OCI-LY1 (cell line): ENCODE results near the gene RBM34.
"Not testable (repeated sequence)": the region's sequence is repeated elsewhere in the genome, so short reads cannot be mapped to it uniquely, and the experiment has no call there.

Experiments
- H2AFZ ChIP-seq: fragments of 200-600 bp; sonication (generic), shearing (Covaris generic); 2 replicates; pipeline ENCODE4 v1.6.0; 2014; ENCODE audit warnings: antibody characterized with exemption, mild to moderate bottlenecking, low read length
- H3F3A ChIP-seq: fragments of 200-600 bp; sonication (generic), shearing (Covaris generic); 2 replicates; pipeline ENCODE4 v1.6.0; 2014; ENCODE audit warnings: mild to moderate bottlenecking, antibody characterized with exemption, low read length, moderate library complexity; ENCODE audit not compliant: insufficient read depth
- H3K27ac ChIP-seq: fragments of 200-600 bp; sonication (generic); 2 replicates; pipeline ENCODE4 v1.5.1; 2014; ENCODE audit warnings: low read length, mixed run types, mild to moderate bottlenecking, low read depth; ENCODE audit not compliant: poor library complexity, severe bottlenecking
- H3K27me3 ChIP-seq: fragments of 200-600 bp; sonication (generic); 2 replicates; pipeline ENCODE4 v1.6.0; 2014; ENCODE audit warnings: antibody characterized with exemption, mild to moderate bottlenecking, low read length, moderate library complexity; ENCODE audit not compliant: insufficient read depth
- H3K36me3 ChIP-seq: fragments of 200-600 bp; sonication (generic); 2 replicates; pipeline ENCODE4 v1.6.1; 2014; ENCODE audit warnings: mild to moderate bottlenecking, antibody characterized with exemption, low read length, moderate library complexity, mixed read lengths; ENCODE audit not compliant: insufficient read depth
- H3K4me1 ChIP-seq: fragments of 200-600 bp; sonication (generic); 2 replicates; pipeline ENCODE4 v1.5.1; 2014; ENCODE audit warnings: mild to moderate bottlenecking, low read length, moderate library complexity; ENCODE audit not compliant: insufficient read depth, severe bottlenecking
- H3K4me2 ChIP-seq: fragments of 200-600 bp; sonication (generic), shearing (Covaris generic); 2 replicates; pipeline ENCODE4 v1.6.1; 2014; ENCODE audit warnings: low read length
- H3K4me3 ChIP-seq: fragments of 200-600 bp; sonication (generic); 2 replicates; pipeline ENCODE4 v1.5.1; 2014; ENCODE audit warnings: low read length, low read depth, mild to moderate bottlenecking, mixed read lengths; ENCODE audit not compliant: poor library complexity, severe bottlenecking
- H3K79me2 ChIP-seq: fragments of 200-600 bp; shearing (Covaris generic); 2 replicates; pipeline ENCODE4 v1.6.1; 2016; ENCODE audit warnings: mixed run types, low read length, mixed read lengths; ENCODE audit not compliant: insufficient read depth
- H3K9ac ChIP-seq: fragments of 200-600 bp; sonication (generic), shearing (Covaris generic); 2 replicates; pipeline ENCODE4 v1.6.1; 2014; ENCODE audit warnings: mild to moderate bottlenecking, low read length, mixed read lengths
- H3K9me2 ChIP-seq: fragments of 200-600 bp; sonication (generic), shearing (Covaris generic); 2 replicates; pipeline ENCODE4 v1.6.1; 2014; ENCODE audit warnings: low read depth, mild to moderate bottlenecking, low read length, mixed read lengths
- H3K9me3 ChIP-seq: fragments of 200-600 bp; shearing (Covaris generic); 2 replicates; pipeline ENCODE4 v1.6.1; 2014; ENCODE audit warnings: low read length, mixed read lengths
- H4K20me1 ChIP-seq: fragments of 200-600 bp; sonication (generic), shearing (Covaris generic); 2 replicates; pipeline ENCODE4 v1.6.0; 2016; ENCODE audit warnings: mild to moderate bottlenecking, low read length; ENCODE audit not compliant: insufficient read depth
- EZH2 ChIP-seq: fragments of 200-600 bp; sonication (generic), shearing (Covaris generic); IDR thresholded peaks from 2 replicates; pipeline ENCODE4 v1.8.0; 2017; ENCODE audit warnings: borderline replicate concordance, mixed run types, mild to moderate bottlenecking, antibody characterized with exemption, low read length, moderate library complexity, mixed read lengths
- TF ChIP-seq, protein P1 (sequence below): fragments of 200-600 bp; sonication (generic), shearing (Covaris generic); IDR thresholded peaks from 2 replicates; pipeline ENCODE4 v1.5.1; 2017; ENCODE audit warnings: mild to moderate bottlenecking, antibody characterized with exemption, low read length, moderate library complexity, mixed read lengths

RBM34 gene

DNA sequence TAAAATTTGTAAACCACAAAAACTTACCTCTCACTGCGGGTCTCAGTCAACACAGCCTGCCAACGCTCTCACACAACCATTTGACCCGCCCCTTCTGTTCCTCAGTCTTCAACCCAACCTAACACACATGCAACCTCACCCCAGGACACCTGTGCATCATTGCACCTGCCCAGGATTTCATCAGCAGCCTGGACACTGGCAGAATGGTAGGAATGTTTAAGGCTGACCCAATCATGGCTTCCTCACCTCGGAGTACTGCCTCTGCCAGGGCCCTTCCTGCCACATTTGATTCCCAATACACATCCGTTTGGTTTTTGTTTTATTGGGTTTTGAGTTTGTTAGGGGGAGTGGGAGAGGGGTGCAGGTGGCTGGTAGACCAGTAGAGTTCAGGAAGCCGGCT lies 73.1 kb downstream of the RBM34 start:
- no peaks in the 10 kb centered on the region for H3F3A ChIP-seq
- H2AFZ ChIP-seq = no peak overlapping the region

DNA sequence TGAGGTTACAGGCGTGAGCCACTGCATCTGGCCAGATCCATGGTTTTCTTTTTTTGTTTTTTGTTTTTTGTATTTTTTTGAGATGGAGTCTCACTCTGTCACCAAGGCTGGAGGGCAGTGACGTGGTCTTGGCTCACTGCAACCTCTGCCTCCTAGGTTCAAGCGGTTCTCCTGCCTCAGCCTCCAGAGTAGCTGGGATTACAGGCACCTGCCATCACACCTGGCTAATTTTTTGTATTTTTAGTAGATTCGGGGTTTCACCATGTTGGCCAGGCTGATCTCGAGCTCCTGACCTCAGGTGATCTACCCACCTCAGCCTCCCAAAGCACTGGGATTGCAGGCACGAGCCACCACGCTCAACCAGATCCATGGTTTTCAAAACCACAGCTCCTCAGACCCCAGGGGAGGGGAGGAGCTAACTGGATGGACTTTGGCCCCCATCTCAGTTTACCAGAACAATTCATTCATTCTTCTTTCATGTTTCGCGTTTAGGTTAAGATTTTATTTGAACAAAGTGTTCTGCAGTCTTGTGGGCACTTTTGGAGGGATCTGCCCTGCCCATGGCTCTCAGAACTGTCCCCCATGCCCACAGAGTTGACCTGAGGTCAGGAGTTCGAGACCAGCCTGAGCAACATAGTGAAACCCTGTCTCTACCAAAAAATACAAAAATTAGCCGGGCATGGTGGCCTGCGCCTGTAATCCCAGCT lies 75.5 kb downstream of the RBM34 start:
- not testable (repeated sequence) for H3K4me3 ChIP-seq, H3K9me2 ChIP-seq, H3K36me3 ChIP-seq, H2AFZ ChIP-seq, H3F3A ChIP-seq, H4K20me1 ChIP-seq, H3K9me3 ChIP-seq, H3K27me3 ChIP-seq, H3K9ac ChIP-seq, H3K4me2 ChIP-seq, H3K79me2 ChIP-seq, H3K27ac ChIP-seq
- peaks cover 15% of the 10 kb centered on the region for H3K4me1 ChIP-seq

More for the DNA sequence above, 73.1 kb downstream of the RBM34 start:
- Histone ChIP-seq H3K9me3 (no peaks in the 10 kb centered on the region), H3K9me2 (no peaks in the 10 kb centered on the region), H4K20me1 (no peaks in the 10 kb centered on the region), H3K79me2 (no peaks in the 10 kb centered on the region), H3K4me2 (no peak overlapping the region), H3K36me3 (no peaks in the 10 kb centered on the region), H3K4me3 (no peak overlapping the region), H3K9ac (no peak overlapping the region), H3K27me3 (no peaks in the 10 kb centered on the region; the same call in 1 of the 2 replicates), H3K4me1 (peaks cover 12% of the 10 kb centered on the region), H3K27ac (no peak overlapping the region)
- TF ChIP-seq, protein P1, sequence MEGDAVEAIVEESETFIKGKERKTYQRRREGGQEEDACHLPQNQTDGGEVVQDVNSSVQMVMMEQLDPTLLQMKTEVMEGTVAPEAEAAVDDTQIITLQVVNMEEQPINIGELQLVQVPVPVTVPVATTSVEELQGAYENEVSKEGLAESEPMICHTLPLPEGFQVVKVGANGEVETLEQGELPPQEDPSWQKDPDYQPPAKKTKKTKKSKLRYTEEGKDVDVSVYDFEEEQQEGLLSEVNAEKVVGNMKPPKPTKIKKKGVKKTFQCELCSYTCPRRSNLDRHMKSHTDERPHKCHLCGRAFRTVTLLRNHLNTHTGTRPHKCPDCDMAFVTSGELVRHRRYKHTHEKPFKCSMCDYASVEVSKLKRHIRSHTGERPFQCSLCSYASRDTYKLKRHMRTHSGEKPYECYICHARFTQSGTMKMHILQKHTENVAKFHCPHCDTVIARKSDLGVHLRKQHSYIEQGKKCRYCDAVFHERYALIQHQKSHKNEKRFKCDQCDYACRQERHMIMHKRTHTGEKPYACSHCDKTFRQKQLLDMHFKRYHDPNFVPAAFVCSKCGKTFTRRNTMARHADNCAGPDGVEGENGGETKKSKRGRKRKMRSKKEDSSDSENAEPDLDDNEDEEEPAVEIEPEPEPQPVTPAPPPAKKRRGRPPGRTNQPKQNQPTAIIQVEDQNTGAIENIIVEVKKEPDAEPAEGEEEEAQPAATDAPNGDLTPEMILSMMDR = no peak
- no peak for TF ChIP-seq EZH2
